Pulmonary artery endothelial cell (primary cell): Measurements from ENCODE around the gene TMEM179. TPM values are rescaled to one million over a fixed set of nuclear protein-coding genes. Genes with fewer than 3 reads are reported as not detected.

ENCODE experiments used
- DNase-seq: peaks from one replicate; pipeline ENCODE4 v3.0.0-alpha.2; 2011; ENCODE audit warnings: low read depth, low spot score
- total RNA-seq: library from RNA; depleted of rRNA; stranded (reverse); fragments of >200 nt; gene quantifications from 2 replicates; pipeline ENCODE4 v1.2.3, GENCODE V29; 2014

TMEM179 gene
- total RNA-seq, 1 donor from 2014 or later, result 0.13 TPM

DNA sequence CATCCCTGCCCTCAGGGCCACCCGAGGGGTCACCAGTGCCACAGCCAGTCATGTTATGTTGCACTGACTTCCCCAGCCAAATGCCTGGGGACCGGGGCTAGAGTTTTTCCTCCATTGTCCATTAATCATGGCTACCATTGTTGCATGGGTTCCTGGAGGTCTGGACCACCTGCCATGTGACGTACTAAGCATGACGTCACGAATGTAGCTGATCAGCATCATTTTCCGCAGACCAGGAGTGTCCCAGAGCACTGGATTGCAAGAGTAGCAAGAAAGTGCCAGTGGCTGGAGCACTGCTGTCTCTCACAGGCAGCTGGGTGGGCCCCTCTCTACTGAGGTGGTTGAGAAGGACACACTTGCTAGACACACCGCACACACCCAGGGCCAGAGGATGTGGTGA is 31.9 kb downstream of the TMEM179 start:
- DNase-seq, result no peak

DNA sequence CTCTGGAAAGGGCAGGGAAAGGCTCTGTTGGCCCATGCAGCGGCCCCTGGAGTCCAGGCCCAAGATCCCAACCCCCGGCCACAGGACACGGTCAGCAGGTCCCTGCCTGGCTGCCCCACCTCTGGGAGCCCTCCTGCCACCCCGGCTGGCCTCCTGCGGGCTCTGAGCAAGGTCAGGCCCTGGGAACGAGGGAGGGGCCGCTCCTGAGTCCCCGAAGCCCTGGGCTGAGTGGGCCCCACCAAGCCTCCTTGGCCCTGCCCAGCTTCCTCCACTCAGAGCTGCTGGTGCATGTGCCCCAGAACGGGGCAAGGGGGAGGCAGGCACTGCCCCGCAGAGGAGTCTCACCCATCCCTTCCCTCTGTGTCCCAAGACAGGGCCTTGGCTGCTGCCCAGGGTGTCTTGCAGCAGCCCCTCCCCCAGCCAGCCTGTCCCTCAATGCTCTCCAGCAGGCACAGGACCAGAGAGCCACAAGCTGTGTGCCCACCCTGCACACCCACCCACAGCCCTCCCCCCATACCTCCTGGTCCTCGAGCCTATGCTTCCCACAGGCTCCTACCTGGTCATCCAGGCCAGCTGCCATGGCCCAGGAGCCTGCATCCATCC is 32.4 kb downstream of the TMEM179 start:
- DNase-seq, result no peak

DNA sequence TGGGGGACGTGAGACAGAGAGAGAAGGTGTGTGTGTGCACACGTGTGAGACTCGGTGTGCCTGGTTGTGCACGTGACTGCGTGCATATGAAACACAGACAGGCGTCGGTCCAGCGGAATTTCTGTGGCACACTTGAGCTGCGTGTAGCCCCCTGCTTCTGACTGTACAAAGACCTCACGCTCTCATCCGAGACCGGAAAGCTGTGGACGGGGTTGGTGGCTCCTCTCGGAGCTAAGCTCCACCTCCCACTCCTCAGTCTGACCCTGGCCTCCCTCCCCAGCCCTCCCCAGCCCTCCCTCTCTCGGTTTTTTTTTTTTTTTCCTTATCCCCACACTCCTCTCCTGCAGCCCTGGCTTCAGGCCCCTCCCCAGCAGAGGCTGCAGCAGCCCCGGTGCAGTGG is 33.3 kb downstream of the TMEM179 start:
- DNase-seq, result no peak

DNA sequence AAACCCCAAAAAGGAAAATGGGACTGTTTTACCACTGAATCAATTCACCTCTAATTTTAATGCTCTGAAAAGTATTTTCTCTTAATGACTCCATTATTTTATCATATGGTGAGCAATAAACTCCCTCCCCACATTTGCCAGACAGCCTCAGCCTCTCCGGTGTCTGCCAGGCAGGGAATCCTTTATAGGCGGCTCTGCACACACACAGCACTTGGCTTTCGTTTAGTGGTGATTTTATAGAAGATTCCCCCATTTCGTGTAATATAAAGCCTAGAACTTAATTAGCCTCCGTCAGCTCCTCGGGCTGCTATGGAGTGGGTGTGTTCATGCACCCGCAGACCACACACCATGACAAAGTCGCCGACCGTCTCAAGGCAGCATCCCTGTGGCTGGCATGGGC is 35.1 kb downstream of the TMEM179 start:
- DNase-seq, result no peak

DNA sequence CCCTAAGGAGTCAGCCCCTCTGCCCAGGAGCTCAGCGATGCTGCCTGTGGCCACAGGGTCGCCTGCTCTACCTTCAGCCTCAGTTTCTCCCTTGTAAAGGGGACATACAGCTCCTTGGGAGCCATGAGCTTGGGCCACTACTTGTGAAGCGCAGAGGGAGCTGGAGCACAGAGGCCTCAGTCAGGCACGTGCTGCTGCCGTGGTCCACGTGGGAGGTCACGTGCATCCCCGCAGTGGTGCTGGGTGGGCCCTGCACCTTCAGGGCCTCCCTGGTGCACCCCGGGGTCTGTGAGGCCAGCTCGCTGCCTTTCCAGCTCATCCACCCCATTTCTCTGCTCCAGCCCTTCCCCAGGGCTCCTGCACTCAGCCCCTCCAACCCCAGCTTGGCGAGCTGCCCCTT is 36.0 kb downstream of the TMEM179 start:
- DNase-seq, result no peak

DNA sequence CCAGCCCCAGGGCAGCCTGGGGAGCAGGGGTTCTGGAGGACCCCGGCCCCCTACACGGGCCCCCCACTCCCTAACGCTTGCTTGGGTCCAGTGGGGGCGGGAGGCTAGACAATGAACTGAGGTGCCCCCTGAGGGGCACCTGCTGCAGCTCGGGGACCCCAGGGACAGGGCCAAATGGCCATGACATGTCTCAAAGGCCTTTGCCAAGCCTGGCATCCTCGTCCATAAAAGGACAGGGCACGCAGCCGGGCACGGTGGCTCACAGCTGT is 36.7 kb downstream of the TMEM179 start:
- no peak for DNase-seq

DNA sequence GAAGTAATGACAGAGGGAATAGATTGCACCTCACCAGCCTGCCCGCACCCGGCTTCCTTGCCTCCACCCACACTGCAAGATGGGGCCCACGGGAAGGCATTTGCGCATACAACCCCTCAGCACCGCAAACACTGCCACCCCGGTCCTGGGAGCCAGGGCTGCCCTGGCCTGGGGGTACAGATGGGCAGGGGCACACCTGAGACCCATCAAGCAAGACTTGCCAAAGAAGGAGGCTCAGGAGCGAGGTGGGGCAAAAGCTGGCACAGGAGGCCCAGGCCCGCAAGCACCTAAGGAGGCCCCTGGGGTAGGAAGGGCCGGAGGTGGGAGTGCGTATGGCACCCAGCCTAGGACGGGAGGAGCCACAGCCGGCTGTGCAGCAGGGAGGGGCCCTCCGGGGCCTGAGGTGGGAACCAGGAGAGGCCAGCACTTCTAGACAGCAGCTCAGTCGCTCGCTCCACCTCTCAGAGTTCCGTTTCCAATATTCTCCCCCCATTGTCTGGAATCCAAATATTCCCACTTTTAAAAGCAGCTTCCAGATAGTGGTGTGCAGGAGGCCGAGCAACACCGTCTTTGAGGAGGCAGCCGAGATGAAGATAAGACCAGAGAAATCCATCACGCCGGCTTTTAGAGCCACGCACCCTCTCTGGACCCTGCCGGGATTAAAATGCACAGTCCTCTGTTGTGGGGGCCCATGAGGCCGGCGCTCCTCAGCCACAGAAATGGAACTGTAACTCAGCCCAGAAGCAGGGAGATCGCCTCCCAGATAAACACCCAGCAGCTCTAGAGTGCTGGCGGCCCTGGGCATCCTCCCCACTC is 37.2 kb downstream of the TMEM179 start:
- DNase-seq, result no peak

DNA sequence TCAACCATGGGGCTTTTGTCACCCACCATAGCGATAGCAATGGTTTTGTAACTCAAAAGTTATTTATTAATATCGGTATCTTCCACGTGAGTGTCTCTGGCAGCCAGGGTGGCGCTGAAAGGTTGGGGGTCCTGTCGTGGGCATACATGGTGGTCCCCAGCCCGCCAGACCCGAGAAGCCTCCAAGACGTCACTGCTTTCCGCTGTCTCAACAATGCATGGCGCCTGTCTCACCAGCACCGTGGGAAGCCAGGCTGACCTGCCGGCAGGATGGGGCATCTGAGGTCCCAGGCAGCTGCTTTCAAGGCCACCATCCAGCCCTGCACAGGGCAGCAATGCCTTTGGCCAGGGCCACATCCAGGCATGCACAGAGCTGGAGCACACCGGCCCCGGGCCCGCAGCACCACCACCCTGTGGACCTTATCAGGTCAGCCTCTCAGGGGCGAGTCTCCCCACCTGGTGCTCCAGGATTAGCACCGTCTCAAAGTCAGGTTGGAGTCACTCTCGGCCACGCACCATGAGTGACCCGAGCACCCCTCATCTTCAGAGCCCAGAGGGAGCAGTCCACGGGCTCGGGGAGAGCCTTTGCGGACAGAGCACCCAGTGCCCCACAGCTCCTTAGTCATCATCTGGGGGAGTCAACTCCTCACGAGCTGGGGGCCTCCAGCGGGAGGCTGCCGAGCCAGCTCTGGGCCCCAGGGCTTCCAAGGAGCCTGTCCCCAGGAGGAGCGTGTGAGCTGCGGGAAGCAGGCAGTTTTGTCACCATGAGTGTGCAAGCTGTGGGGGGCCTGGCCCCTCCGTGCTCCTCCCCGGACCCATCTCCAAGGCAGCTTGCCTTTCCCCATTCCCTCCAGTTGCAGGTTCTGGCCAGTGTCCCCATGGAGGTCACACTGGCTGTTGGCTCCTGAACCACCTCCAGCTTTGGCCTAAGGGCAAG is 39.6 kb downstream of the TMEM179 start:
- no peak for DNase-seq

DNA sequence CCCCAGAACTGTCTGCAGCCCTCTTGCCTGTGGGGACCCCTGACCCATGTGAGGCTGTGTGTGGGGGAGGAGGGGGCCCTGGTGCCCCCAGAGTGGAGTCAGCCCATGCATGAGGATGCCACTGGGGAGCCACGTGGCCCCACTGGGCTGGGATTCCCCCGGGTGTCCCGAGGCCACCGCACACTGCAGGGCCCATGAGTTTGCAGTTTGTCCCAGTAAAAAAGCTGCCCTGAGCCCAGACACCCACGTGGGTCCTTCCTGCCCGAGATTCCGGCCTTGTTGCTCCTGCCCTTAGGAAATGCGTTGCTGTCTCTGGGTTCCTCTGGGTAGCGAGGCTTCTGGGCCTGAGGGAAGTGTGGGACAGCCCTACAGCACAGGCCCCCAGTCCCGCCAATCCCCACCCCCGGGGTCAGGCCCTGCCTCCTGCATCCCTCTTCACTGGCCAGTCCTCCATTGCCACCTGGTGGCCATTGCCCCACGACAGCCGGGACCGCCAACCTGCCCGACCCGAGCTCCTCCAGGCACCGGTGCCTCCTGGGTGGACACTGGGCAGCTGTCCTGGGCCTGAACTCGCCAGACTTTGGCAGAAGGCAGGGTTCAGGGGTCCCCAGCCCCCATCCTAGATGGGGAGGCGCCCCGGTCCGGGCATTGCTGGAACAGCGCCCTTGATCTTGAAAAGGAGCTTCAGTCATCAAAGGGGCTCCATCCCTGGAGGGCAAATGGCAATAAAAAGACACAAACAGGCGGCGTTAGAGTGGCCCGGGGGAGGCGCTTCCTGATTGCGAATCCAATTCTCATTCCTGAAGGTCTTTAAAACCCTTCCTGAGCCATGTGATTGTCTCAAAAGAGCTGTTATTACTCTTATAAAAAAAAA is 40.6 kb downstream of the TMEM179 start:
- peak; percentile 29 for DNase-seq

DNA sequence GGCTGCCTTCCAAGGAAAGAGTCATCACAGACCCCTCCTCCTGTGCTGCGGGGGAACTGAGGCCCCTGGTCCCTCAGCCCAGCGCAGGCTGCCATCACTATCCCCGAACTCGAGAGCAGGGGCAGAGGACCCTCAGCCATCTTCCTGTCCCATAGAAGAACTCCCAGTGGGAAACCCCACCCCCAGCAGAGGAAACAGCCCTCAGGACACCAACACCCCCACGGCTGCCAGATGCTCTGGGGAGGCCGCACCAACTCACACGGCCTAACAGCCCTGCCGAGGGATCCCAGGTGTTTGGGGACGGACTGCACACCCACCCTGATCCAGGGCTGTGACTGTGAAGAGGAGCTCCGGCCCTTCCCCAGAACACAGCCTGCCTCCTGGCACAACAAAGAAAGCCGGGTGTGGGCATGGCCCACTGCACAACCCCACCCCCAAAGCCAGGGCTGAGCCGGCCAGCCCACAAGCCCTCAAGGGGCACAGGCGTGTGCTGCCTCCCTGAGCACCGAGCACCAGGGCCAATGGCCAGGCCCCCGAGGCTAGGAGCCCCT is 41.3 kb downstream of the TMEM179 start:
- DNase-seq, result no peak

DNA sequence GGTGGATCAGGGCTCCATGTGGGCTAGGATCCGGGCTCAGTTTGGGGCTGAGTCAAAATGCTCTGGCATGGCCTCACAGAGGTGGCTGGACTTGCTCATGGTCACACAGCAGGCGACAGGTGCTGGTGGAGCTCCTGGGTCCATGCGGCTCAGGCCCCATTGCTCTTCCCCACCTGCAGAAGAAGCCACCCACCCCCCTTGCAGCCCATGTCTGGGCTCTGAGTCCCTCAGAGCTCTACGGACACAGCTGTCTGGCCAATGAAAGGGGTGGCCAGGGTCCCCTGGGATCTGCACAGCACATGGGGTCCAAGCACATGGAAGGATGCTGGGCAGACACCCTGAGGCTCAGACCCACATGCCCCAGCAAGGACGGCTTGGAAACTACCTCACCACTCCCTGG is 42.0 kb downstream of the TMEM179 start:
- DNase-seq, result no peak

DNA sequence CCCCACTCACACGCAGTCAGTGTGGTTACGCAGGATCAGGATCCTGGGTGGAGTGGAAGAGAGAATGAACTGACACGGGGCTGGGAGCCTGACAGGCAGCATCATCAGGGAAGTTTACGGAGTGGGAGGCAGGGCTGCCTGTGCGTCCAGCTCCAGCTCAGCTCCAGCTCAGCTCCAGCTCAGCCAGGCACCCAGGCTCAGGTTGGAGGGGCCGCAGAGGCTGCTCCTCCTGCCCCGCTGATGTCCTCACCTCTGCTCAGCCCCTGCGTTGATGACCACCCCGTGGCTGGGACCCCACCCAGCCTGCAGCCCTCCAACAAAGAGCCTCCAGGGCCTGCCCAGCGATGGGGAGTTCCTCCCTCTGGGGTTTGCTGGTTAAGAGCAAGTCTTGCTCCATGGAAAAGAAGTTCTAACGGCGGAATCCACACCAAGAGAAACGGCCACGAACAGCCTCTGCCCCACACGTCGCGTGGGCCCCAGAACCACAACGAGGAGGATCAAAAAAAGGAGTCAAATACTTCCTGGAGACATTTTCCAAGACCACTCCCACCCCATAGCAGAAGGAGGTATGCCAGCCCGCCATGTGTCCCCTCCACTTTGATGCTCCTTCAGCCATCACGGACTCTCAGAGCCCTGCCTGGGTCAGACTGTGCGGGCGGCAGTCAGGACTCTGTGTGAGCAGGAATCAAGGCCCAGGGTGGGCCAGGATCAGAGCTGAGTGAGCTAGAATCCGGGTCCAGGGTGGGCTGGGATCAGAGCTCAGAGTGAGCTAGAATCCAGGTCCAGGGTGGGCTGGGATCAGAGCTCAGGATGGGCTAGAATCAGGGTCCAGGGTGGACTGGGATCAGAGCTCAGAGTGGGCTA is 42.7 kb downstream of the TMEM179 start:
- no peak for DNase-seq

DNA sequence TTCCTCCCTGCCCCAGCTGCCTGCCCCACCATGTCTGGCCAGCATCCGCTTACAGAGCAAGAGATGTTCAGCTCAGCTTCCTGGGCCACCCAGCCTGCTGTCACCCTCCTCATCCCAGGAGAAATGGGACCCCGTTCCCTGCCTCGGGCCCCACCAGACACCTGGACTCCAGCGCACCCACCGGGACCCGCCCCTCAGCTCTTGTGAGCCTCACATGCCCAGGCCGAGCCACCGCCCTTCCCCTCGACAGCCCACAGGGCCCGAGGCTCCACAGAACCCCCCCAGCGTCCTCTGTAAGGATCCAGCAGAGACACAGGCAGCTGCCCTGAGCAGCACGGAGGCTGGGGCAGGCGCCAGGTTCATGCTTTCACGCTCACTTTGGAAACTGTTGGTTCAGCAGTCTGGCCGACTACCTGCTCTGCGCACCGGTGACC is 43.4 kb downstream of the TMEM179 start:
- DNase-seq, result no peak

DNA sequence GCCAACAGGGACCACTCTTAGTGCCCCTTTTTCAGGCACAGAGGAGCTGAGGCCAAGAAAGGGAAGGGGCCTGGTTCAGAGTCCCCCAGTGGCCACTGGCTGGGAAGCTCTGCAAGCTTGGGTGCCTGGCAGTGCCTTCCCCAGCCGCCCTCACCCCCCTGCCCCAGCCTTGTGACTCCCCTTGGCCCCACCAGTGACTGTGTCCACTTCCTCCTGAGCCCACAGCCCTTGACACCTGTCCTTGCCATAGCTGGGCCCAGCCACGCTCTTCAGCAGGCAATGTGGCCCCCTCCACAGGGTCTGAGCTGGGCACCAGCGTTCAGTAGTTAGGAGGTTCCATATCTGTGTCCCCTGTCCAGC is 44.0 kb downstream of the TMEM179 start:
- no peak for DNase-seq

DNA sequence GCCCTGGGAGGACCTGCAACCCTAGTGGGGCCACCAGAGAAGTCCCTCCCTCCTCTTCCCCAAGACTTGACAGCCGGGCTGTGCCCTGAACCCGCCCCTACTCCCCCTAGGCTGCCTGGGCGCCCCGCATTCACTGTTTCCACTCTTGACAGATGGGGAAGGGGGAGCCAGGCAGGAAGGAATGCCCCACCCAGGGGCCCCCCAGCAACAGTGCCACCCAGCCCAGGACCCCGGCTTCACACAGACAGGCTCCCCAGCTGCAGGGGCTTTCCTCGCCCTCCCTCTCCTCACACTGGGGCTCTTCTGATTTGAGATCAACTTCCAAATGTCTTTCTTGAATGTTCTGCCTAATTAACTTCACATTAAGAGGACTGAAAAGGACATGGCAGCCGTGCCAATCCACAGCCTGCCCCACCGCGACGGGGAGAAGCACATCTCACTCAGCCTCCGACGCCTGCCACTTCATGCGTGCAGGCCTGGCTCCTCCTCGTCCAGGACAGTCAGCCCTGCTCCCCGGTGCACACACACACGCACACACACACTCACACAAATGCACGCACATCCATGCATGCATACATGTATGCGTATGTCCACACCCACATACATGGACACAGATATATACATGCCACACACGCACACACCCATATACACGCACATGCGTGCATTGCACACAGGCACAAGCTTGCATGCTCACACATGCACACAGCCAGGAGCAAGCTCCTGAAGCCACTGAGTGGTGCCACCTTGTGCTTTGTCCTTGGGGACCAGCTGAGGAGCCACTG is 44.6 kb downstream of the TMEM179 start:
- no peak for DNase-seq

DNA sequence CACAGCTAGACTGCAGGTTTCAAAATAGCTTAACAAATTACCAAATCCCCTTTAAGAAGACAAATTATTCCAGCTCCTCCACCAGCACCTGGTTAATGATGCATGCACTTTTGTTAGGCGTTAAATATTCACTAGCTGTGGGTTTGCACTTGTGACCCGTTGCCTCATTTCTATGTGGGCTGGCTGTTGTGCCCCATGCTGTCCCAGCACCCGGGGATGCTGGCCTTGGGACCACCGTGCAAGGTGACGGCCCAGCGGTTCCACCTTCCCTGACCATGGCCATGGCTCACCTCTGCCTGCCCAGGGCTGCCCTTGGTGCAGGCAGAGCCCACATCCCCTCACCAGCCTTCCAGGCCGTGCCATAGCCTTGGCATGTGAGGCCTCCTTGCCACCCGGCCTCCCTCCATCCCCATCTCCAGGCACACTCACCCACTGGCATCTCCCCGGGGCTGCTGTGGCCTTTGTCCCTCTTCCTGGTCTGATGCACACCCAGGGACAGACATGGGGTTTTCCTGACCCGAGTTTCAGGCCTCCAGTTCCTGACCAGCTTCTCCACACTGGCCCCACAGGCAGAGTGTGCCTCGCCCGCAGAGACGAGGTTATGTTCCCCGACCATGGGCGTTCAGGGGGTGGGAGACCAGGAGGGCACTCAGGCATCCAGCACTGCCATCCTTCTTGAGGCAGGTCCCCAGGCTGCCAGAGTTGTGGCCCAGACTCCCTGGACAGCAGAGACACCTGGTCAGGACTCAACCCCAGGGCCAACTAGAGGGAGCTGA is 45.4 kb downstream of the TMEM179 start:
- no peak for DNase-seq

DNA sequence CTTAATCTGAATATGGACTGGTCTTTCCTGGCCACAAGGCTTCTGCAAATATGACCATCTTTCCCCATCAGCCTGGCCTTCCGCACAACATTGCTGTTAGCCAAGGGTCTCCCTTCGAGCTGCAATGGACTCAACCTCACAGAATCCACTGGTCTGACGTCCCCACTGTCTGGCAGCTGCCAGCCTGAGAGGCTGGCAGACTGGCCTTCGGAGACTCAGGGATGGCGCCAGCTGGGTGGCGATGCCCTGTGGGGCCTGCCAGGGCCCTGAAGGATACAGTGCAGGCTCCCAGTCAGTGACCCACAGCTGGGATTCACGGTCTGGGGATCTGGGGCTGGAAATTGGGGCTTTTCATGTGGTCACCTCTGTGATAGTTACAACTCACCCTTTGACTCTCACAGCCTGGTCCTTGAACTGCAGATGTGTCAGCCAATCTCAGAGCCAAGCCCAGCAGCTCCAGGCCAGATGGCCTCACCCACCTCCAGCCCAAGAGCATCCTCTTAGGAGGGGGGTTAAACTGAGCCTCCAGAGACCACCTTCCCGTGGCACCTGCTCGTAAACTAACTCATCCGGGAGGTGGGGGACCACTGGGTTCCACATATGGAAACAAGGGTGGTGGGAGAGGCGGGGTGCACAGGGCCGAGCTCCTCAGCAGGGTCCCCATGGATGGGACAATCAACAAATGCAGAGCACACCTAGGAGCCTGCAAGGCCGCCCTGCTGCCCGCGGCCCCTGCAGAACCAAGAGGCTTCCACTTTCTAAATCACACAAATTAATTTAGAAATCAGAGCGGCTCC is 46.1 kb downstream of the TMEM179 start:
- DNase-seq, result no peak

DNA sequence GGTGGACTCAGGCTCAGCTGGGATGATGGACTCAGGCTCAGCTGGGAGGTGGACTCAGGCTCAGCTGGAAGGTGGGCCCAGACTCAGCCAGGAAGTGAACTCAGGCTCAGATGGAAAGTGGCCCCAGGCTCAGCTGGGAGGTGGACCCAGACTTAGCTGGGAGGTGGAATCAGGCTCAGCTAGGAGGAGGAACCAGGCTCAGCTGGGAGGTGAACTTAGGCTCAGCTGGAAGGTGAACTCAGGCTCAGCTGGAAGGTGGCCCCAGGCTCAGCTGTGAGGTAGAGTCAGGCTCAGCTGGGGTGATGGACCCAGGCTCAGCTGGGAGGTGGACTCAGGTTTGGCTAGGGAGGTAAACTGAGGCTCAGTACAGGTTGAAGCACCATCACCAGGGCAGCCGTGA is 46.8 kb downstream of the TMEM179 start:
- no peak for DNase-seq
